AG08395 (cell line): Measurements from ENCODE around the gene ATP5F1D.
A peak's percentile ranks its signal among the peaks of the same experiment; 100 is the strongest.
"Not testable (repeated sequence)": the region's sequence is repeated elsewhere in the genome, so short reads cannot be mapped to it uniquely, and the experiment has no call there.

Source experiments
- DNase-seq: peaks from one replicate; pipeline ENCODE4 v3.0.0; 2012; ENCODE audit warnings: mixed read lengths, low spot score

The ATP5F1D gene

GRCh38 chr19:1241417-1242095 lies at the start of gene ATP5F1D:
Gene ATP5F1D, plus strand, starts transcription at chr19:1241751. Its CDS starts 100 bp downstream, at chr19:1241851.
- DNase-seq, result peak; percentile 98

GRCh38 chr19:1199531-1199930 lies 42.0 kb upstream of the ATP5F1D start:
- DNase-seq, result no peak

- DNase-seq, result not testable (repeated sequence)
Observed at GRCh38 chr19:1200614-1201013, 40.9 kb upstream of the ATP5F1D start.

GRCh38 chr19:1205114-1206099 lies 36.1 kb upstream of the ATP5F1D start, which contains the start of gene STK11:
Gene STK11, plus strand, starts transcription at chr19:1205778. Its CDS starts 1,136 bp downstream, at chr19:1206914.
- peak; percentile 100 for DNase-seq

- no peak for DNase-seq
Observed at GRCh38 chr19:1206150-1206863, 35.2 kb upstream of the ATP5F1D start.

GRCh38 chr19:1206864-1207450 lies 34.6 kb upstream of the ATP5F1D start:
- DNase-seq, result no peak

GRCh38 chr19:1208830-1209229 lies 32.7 kb upstream of the ATP5F1D start:
- DNase-seq, result not testable (repeated sequence)

- no peak for DNase-seq
Observed at GRCh38 chr19:1210227-1210538, 31.4 kb upstream of the ATP5F1D start.

- no peak for DNase-seq
Observed at GRCh38 chr19:1211494-1212234, 29.9 kb upstream of the ATP5F1D start.

GRCh38 chr19:1213391-1214286 lies 27.9 kb upstream of the ATP5F1D start:
- DNase-seq, result peak; percentile 52

GRCh38 chr19:1214299-1214861 lies 27.2 kb upstream of the ATP5F1D start:
- DNase-seq, result no peak

- peak; percentile 63 for DNase-seq
Observed at GRCh38 chr19:1214862-1215731, 26.5 kb upstream of the ATP5F1D start.

GRCh38 chr19:1216756-1217155 lies 24.8 kb upstream of the ATP5F1D start:
- DNase-seq, result no peak

- DNase-seq, result no peak
Observed at GRCh38 chr19:1217366-1217765, 24.2 kb upstream of the ATP5F1D start.

GRCh38 chr19:1218751-1219567 lies 22.6 kb upstream of the ATP5F1D start:
- no peak for DNase-seq

- DNase-seq, result no peak
Observed at GRCh38 chr19:1219786-1220476, 21.6 kb upstream of the ATP5F1D start.

- DNase-seq, result no peak
Observed at GRCh38 chr19:1220477-1220930, 21.0 kb upstream of the ATP5F1D start.
